ENCODE measurements around the gene MAP6.

MAP6 gene

DNA sequence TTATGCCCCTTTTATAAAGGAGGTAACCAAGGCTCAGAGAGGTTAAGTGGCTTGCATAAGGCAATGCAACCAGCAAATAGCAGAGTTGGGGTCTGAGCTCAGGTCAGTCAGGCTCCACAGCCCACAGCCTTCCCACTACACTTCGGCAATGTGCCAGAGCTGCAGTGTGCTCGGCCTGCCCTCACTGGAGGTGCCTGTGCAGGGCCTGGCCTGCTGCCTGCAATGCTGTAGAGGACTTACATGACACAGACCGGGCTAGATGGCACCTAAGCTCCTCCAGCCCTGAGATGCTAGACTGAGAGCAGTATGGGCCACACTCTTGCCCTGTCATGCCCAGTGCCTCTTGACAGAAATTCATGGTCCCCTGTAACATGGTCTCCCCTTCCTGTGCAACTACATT is 57.0 kb downstream of the MAP6 start:
- WGBS, 2 experiments = 92 to 94% methylated on average over 3 of the region's 3 CpGs
- peaks cover 7% of the 10 kb centered on the region for H3K4me1 ChIP-seq (ENCODE audit: control insufficient read depth, insufficient read depth, low read length)
- H3K4me3 ChIP-seq (ENCODE audit: insufficient read depth, low read depth, low read length) = no peak overlapping the region
- H3K27ac ChIP-seq (ENCODE audit: insufficient read depth, low read depth, low read length, poor library complexity, severe bottlenecking) = no peak overlapping the region
- no peaks in the 10 kb centered on the region for H3K36me3 ChIP-seq (ENCODE audit: control insufficient read depth, insufficient read depth, low read length)
- no peaks in the 10 kb centered on the region for H3K27me3 ChIP-seq (ENCODE audit: control insufficient read depth, insufficient read depth, low read length, poor library complexity, severe bottlenecking)
- no peaks in the 10 kb centered on the region for H3K9me3 ChIP-seq (ENCODE audit: control insufficient read depth, low read length)

DNA sequence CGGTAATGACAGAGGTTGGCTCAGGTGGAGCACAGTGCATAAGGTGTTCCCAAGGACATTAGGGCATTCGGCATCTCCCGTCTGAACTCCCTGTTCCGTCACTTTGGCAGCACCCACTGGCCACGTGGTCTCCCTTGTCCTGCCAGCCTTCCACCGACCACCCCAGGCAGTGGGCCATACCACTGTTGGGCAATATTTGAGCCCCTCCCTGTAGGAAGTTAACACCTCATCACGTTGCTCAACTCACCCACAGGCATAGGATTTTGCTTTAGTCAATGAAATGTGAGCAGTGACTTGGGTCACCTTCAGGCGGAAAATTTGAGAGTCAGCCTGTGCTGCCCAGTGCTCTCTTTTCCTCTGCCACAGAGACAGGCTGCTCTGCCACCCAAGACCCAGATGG is 62.7 kb downstream of the MAP6 start:
- Histone ChIP-seq H3K9me3 (ENCODE audit: control insufficient read depth, low read length) (no peaks in the 10 kb centered on the region), H3K36me3 (ENCODE audit: control insufficient read depth, insufficient read depth, low read length) (no peaks in the 10 kb centered on the region)
- WGBS, 2 experiments = 92 to 93% methylated on average over 8 of the region's 8 CpGs

DNA sequence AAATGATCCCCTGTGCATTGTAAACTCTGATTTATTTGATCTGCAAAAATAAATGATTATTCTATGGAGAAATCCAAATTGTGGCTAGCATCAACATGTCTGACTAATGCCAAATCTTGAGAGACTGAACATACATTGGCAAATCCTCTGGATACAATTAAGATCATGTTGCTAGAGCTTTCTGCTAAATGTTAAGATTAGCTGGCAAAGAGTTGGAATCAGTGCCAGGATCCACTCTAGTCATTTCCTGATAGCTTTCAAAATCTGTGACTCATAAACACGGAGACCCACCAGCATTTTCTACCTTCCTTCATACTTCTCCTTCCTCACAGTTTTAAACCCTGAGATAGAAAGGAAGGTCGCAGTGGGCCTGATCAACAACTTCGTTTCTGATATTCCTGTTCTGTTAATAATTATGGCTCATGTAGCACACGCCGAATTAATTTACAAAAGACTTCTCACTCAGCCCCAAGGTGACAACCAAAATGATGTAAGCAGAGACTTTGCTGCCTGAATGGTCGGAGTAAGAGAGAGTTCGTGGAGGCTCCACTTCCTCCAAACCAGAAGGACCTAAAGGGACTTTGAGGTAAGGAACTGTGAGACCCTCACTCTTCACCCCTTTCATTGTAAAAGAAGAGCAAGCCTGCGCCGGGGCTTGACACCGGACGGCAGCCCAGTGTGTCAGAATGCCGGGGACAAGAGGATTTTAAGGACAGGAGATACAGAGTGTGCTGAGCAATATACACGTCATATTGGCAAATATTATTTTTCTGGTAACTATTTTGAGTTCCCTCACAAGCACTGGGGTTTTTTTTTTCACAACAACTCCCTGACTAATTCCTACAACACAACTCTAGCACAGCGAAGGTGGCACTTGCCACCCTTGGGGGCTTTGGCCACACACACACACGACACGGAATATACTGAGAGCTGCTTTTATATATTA is 64.8 kb downstream of the MAP6 start:
- H3K9me3 ChIP-seq (ENCODE audit: control insufficient read depth, low read length) = no peaks in the 10 kb centered on the region
- H3K27me3 ChIP-seq (ENCODE audit: control insufficient read depth, insufficient read depth, low read length, poor library complexity, severe bottlenecking) = no peaks in the 10 kb centered on the region
- no peak overlapping the region for H3K4me3 ChIP-seq (ENCODE audit: insufficient read depth, low read depth, low read length)
- H3K36me3 ChIP-seq (ENCODE audit: control insufficient read depth, insufficient read depth, low read length) = no peaks in the 10 kb centered on the region
- peaks cover 4% of the 10 kb centered on the region for H3K4me1 ChIP-seq (ENCODE audit: control insufficient read depth, insufficient read depth, low read length)
- 94 to 95% methylated on average over 16 of the region's 16 CpGs for WGBS, 2 experiments
- H3K27ac ChIP-seq (ENCODE audit: insufficient read depth, low read depth, low read length, poor library complexity, severe bottlenecking) = no peak overlapping the region

More for the DNA sequence above, 62.7 kb downstream of the MAP6 start:
- H3K4me3 ChIP-seq (ENCODE audit: insufficient read depth, low read depth, low read length) = no peak overlapping the region
- peaks cover 4% of the 10 kb centered on the region for H3K4me1 ChIP-seq (ENCODE audit: control insufficient read depth, insufficient read depth, low read length)
- no peak overlapping the region for H3K27ac ChIP-seq (ENCODE audit: insufficient read depth, low read depth, low read length, poor library complexity, severe bottlenecking)
- H3K27me3 ChIP-seq (ENCODE audit: control insufficient read depth, insufficient read depth, low read length, poor library complexity, severe bottlenecking) = no peaks in the 10 kb centered on the region

DNA sequence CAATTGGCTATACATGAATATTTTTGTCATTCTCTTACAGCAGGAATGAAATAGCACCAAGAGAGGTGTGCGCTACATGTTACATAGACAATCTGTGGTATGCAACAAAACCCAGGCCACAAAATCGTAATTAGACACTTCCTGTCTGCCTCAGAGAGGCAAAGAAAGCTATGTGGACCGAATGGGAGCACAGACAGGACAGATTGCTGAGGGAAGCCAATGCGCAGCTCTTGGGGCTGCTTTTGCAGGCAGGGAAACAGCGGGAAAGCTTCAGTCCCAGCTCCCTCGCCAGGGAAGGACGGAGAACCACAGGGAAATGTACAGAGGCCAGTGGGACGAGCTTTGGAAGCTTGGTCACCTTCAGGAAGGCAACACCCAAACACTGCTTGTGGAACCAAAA is 65.9 kb downstream of the MAP6 start:
- peaks cover 4% of the 10 kb centered on the region for H3K4me1 ChIP-seq (ENCODE audit: control insufficient read depth, insufficient read depth, low read length)
- H3K9me3 ChIP-seq (ENCODE audit: control insufficient read depth, low read length) = no peaks in the 10 kb centered on the region
- H3K27me3 ChIP-seq (ENCODE audit: control insufficient read depth, insufficient read depth, low read length, poor library complexity, severe bottlenecking) = no peaks in the 10 kb centered on the region
- no peak overlapping the region for H3K27ac ChIP-seq (ENCODE audit: insufficient read depth, low read depth, low read length, poor library complexity, severe bottlenecking)
- H3K4me3 ChIP-seq (ENCODE audit: insufficient read depth, low read depth, low read length) = no peak overlapping the region
- H3K36me3 ChIP-seq (ENCODE audit: control insufficient read depth, insufficient read depth, low read length) = no peaks in the 10 kb centered on the region
- WGBS, 2 experiments = 81 to 86% methylated on average over 8 of the region's 8 CpGs

DNA sequence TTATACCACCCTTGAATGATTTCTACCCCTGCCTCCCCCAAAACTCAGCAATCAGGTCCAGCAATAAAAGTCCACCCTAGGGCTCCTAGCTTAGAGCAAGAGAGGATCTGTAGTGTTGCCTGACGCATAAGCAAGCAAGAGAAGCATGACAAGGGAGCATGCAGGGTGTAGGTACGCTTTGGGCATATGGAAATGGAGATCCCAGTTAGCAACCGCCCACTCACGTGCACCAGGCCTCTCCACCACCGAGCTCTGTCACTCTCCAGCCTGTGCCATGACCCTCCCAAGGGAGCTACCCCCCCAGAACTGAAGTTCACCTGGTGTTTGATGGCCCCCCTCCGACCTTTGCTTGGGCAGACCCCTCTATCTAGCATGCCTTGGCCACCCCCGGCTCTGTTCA is 67.3 kb downstream of the MAP6 start:
- H3K4me3 ChIP-seq (ENCODE audit: insufficient read depth, low read depth, low read length) = no peak overlapping the region
- no peak overlapping the region for H3K27ac ChIP-seq (ENCODE audit: insufficient read depth, low read depth, low read length, poor library complexity, severe bottlenecking)
- no peaks in the 10 kb centered on the region for H3K36me3 ChIP-seq (ENCODE audit: control insufficient read depth, insufficient read depth, low read length)
- H3K27me3 ChIP-seq (ENCODE audit: control insufficient read depth, insufficient read depth, low read length, poor library complexity, severe bottlenecking) = no peaks in the 10 kb centered on the region
- no peaks in the 10 kb centered on the region for H3K9me3 ChIP-seq (ENCODE audit: control insufficient read depth, low read length)
- peaks cover 4% of the 10 kb centered on the region for H3K4me1 ChIP-seq (ENCODE audit: control insufficient read depth, insufficient read depth, low read length)
- 91 to 92% methylated on average over 7 of the region's 7 CpGs for WGBS, 2 experiments

DNA sequence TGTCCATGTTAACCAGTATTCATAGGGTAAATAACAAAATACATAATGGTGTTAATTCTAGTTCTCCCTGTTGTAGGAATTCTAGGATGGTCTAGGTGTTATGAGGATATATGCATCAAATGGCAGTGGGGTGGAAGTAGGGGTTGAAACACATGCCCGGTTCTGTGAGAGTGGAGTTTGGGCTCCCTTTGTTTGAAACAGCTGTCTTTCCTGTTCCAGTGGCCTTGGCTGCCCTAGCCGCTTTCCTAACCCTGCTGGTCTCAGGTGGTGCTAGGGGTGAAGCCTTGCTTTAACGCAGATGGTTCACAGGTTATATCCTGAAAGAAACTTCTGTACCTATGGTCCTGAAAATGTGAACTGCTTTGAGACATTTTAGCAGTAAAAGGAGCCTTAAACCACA is 68.5 kb downstream of the MAP6 start:
- Histone ChIP-seq H3K27ac (ENCODE audit: insufficient read depth, low read depth, low read length, poor library complexity, severe bottlenecking) (no peak overlapping the region), H3K27me3 (ENCODE audit: control insufficient read depth, insufficient read depth, low read length, poor library complexity, severe bottlenecking) (no peaks in the 10 kb centered on the region), H3K4me3 (ENCODE audit: insufficient read depth, low read depth, low read length) (no peak overlapping the region), H3K4me1 (ENCODE audit: control insufficient read depth, insufficient read depth, low read length) (peaks cover 4% of the 10 kb centered on the region), H3K36me3 (ENCODE audit: control insufficient read depth, insufficient read depth, low read length) (no peaks in the 10 kb centered on the region), H3K9me3 (ENCODE audit: control insufficient read depth, low read length) (no peaks in the 10 kb centered on the region)
- WGBS, 2 experiments = 86 to 91% methylated on average over 3 of the region's 3 CpGs

DNA sequence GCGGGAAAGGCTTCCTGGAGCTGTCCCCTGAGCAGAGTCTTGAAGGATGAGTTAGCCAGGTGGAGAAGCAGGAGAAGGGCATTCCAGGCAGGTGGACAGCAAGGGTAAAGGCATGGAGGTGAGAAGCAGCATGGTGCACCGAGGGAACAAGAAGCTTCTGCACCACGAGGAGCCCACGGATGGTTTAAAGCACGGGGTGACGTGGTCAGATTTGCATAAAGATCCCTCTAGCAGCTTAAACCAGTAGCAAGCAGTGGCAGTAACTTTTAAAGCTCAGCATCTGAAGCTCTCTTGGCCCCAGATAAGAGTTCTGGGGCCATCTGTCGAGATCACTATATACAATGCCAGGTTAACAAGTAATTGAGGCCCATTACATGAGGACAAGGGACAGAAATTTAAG is 69.9 kb downstream of the MAP6 start:
- Histone ChIP-seq H3K9me3 (ENCODE audit: control insufficient read depth, low read length) (no peaks in the 10 kb centered on the region), H3K4me3 (ENCODE audit: insufficient read depth, low read depth, low read length) (no peak overlapping the region)
- WGBS, 2 experiments = 91 to 93% methylated on average over 7 of the region's 7 CpGs

DNA sequence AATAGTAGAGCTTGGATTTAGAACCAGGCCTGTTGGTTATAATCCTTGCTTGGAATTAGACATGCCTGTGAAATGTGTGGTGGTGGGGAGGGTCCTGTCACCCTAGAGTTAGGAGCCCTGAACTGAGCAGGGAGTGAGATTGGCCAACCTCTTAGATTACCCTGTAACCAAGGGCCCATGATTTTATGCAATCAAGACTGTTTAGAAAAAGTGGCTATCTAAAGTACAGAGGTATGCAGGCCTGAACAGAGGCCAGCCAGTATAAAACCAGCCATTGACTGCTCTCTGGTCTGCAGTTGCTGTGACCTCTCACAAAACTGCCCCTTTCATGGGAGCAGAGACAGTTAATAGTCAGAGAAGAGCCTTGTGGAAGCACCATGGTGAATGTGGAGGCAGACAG is 70.6 kb downstream of the MAP6 start:
- no peaks in the 10 kb centered on the region for H3K9me3 ChIP-seq (ENCODE audit: control insufficient read depth, low read length)
- H3K27ac ChIP-seq (ENCODE audit: insufficient read depth, low read depth, low read length, poor library complexity, severe bottlenecking) = no peak overlapping the region
- no peaks in the 10 kb centered on the region for H3K36me3 ChIP-seq (ENCODE audit: control insufficient read depth, insufficient read depth, low read length)
- no peaks in the 10 kb centered on the region for H3K27me3 ChIP-seq (ENCODE audit: control insufficient read depth, insufficient read depth, low read length, poor library complexity, severe bottlenecking)
- H3K4me1 ChIP-seq (ENCODE audit: control insufficient read depth, insufficient read depth, low read length) = peaks cover 13% of the 10 kb centered on the region
- no peak overlapping the region for H3K4me3 ChIP-seq (ENCODE audit: insufficient read depth, low read depth, low read length)

More for the DNA sequence above, 69.9 kb downstream of the MAP6 start:
- H3K4me1 ChIP-seq (ENCODE audit: control insufficient read depth, insufficient read depth, low read length) = peaks cover 13% of the 10 kb centered on the region
- H3K36me3 ChIP-seq (ENCODE audit: control insufficient read depth, insufficient read depth, low read length) = no peaks in the 10 kb centered on the region
- no peak overlapping the region for H3K27ac ChIP-seq (ENCODE audit: insufficient read depth, low read depth, low read length, poor library complexity, severe bottlenecking)
- H3K27me3 ChIP-seq (ENCODE audit: control insufficient read depth, insufficient read depth, low read length, poor library complexity, severe bottlenecking) = no peaks in the 10 kb centered on the region

DNA sequence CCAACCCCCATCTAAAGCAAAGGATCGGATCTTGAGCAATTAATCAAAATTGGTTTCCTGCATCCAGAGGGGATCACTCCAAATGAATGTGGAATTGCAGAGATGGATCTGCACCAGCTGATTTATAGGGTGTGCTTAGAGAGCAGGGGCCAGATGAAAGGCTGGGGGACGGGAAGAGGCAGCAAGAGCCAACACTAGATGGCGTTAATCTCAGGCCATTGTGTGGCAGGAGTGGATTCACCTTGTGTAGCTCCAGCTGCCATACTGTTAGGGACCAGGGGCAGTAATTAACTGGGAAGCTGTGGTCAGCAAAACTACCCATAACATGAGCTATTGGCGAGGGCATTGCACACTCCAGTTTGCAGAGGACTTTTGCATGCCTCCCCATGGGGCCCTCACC is 71.2 kb downstream of the MAP6 start:
- Histone ChIP-seq H3K4me3 (ENCODE audit: insufficient read depth, low read depth, low read length) (no peak overlapping the region), H3K27me3 (ENCODE audit: control insufficient read depth, insufficient read depth, low read length, poor library complexity, severe bottlenecking) (no peaks in the 10 kb centered on the region), H3K9me3 (ENCODE audit: control insufficient read depth, low read length) (no peaks in the 10 kb centered on the region), H3K27ac (ENCODE audit: insufficient read depth, low read depth, low read length, poor library complexity, severe bottlenecking) (no peak overlapping the region), H3K36me3 (ENCODE audit: control insufficient read depth, insufficient read depth, low read length) (no peaks in the 10 kb centered on the region), H3K4me1 (ENCODE audit: control insufficient read depth, insufficient read depth, low read length) (peaks cover 8% of the 10 kb centered on the region)
- whole genome bisulfite sequencing, 2 experiments = 29 to 34% methylated on average over 4 of the region's 4 CpGs

DNA sequence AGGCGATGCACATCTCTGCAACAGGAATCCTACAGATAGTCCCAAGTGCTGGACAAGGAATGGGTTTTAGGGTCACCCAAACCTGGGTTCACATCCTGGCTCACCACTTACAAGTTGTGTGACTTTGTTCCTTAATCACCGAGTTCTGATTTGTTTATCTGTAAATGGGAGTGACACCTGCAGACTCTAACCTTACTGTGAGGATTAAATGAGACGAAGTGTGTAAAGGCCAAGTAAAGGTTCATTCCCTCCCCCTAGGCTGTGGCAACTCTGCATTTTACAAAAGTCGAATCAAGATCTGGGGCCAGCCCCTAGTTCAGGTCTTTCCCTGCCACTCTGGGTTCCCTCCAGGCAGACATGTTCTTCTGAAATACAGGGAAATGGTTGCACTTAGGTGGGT is 71.9 kb downstream of the MAP6 start:
- no peak overlapping the region for H3K4me3 ChIP-seq (ENCODE audit: insufficient read depth, low read depth, low read length)
- no peaks in the 10 kb centered on the region for H3K27me3 ChIP-seq (ENCODE audit: control insufficient read depth, insufficient read depth, low read length, poor library complexity, severe bottlenecking)
- H3K27ac ChIP-seq (ENCODE audit: insufficient read depth, low read depth, low read length, poor library complexity, severe bottlenecking) = no peak overlapping the region
- H3K4me1 ChIP-seq (ENCODE audit: control insufficient read depth, insufficient read depth, low read length) = peaks cover 8% of the 10 kb centered on the region
- H3K9me3 ChIP-seq (ENCODE audit: control insufficient read depth, low read length) = no peaks in the 10 kb centered on the region
- WGBS, 2 experiments = 83 to 88% methylated on average over 4 of the region's 4 CpGs
- no peaks in the 10 kb centered on the region for H3K36me3 ChIP-seq (ENCODE audit: control insufficient read depth, insufficient read depth, low read length)
